GM21423 (cell line): Measurements from ENCODE around the gene EXOC3L1.

Experiments used
- ATAC-seq: cut with Tn5 transposase; IDR thresholded peaks from one replicate; pipeline ENCODE4 v1.9.1; 2021; ENCODE audit warnings: mild to moderate bottlenecking, moderate library complexity; ENCODE audit not compliant: unreplicated experiment

The EXOC3L1 gene

DNA sequence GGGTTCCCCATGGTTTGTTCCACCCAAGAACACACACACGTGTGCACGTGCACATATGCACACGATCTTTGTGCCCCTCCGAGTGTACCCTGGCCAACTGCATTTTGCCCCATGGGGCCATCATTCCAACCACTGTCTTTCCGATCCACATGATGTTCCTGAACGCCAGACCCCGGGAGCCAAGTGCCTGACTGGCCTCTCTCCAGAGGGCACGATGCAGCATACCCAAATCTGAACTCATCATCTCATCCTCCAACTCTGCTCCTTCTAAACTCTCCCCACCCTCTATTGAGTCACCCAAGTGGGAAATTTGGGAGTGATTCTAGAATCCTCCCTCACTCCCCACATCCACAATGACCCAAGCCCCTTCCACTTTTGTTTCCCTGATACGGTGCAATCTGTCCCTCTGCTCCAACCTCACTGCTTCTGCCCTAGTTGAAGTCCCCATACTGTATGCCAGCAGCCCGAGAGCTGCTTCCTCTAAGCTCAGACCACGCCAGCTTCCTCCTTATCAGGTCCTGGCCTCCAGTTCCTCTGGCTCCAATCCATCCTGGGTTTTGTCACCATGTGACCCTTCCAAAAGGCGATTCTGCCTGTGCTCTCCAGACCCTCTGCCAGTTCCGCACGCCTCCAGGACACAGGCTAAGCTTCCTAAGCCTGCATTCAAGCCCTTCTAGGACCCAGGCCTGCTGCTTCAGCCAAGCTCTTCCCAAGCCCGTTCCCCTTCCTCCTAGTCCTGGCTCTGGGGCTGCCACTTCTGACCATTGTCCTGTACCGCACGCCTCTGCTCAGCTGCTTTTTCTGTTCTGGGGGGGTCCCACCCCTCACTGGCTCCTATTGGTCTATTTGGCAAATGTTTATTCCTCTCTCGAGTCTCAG is 26.9 kb upstream of the EXOC3L1 start:
- ATAC-seq: no peak

DNA sequence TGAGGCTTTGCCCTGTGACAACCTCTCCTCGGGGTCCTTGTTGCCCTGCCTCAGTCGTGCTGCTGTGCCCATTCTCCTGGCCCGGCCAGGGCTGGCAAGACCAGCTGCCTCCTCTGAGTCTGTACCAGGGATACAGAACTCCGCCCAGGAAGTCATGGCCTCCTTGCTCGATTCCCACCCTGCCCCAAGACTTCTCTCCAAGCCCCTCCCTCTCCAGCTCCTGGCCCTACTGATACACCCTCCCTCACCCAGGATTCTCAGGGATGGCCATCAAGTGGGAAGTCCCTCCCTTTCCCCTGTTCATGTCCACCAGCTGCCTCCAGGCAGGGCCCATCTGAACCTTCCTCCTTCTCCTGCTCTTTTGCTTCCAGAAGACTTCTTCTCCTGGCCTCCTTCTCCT is 25.8 kb upstream of the EXOC3L1 start:
- no peak for ATAC-seq

DNA sequence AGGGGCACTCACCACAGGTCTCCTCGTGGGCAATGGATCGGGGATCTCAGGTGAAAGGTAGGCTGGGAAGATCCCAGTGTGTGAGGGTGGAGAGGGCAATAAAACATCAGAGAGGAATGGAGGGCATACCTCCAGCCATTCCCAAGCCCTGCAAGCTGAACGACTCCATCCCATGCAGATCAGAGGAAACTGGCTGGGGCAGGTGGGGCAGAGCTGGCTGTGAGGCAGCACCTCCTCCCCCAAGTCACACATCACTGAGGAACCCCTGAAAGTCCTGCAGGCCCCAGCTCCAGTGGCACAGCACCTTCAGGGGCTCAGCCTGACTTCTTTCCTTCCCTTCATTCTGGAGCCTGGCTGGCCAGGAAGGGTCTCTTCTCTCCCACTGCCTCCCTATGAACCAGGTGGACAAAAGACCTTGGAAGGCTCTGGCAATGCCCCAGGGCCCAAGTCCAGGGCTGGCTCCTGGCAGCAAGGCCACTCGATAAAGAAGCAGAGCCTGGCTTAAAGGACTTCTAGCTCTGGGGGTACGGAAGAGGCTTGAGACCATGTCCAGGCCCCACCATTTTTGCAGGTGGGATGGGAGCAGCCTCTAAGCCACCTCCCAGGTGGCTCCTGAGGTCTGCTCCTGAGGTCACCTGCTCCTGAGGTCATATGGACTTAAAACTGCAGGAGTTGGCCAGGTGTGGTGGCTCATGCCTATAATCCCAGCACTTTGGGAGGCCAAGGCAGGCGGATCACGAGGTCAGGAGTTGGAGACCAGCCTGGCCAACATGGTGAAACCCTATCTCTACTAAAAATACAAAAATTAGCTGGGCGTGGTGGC is 23.5 kb upstream of the EXOC3L1 start:
- no peak for ATAC-seq

DNA sequence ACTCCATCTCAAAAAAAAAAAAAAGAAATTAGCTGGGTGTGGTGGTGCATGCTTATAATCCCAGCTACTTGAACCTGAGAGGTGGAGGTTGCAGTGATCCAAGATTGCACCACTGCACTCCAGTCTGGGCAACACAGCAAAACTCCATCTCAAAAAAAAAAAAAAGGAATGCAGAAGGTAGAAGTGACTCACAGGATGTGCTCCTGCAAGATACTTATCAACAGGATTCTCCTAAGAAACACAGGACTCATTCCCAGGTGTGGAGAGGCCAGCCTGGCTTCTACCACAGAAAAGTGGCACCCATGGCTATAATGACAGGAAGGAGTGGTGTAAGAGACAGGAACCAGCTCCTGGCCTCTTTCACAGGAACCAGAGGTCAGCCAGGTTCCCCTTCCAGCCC is 22.8 kb upstream of the EXOC3L1 start:
- ATAC-seq: no peak

DNA sequence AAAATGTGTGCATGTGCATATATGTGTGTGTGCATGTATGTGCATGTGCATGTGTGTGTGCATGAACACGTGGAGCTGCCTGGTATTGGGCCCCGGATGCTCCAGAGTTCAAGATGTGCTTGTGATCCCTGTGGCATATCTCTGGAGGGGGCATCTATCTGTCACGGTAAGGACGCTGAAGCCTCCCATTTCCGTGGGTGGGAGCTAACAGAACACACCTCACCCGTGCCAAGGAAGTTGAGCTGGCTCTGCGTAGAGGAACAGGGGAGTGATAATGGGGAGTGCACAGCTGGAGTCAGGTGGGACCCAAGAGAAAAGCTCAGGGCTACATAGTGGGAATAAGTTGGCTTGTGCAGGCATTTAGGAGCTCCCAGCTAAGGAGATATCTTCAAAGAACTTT is 21.7 kb upstream of the EXOC3L1 start:
- no peak for ATAC-seq

DNA sequence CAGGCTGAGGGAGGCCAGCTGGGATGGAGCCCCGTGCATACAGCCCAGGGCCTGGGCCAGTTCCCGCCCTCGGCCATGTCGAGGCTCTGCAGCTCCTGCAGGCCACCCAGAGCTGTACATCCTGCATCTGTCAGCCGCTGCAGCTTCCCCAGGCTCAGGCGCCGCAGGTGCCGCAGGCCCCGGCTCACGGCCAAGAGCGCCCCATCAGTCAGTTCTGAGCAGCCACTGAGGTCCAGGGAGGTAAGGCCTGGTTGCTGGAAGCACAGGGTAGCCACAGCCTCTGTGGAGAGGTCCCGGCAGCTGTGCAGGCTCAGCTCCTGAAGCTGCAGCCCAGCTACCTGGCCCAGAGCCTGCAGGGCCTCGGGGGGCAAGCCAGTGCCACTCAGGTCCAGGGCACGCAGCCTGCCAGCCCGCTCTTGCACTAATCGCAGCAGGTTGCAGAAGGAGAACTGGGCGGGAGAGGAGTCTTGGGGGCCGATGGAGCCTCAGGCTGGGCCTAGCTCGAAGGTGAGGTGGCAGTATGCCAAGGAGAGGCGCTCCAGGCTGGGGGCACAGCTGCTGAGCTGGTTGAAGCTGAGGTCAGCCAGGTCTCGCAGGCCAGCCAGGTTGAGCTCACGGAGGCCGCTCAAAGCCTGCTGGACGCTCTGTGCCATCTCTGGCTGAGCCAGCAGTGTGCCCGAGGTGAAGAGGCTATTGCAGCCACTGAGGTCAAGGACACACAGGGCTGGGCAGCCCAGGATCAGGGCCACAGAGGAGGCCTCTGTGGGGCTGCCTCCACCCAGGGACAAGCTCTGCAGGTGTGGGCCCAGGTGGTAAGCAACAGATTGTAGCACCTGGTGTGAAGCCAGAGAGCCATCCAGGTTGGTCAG is 20.4 kb upstream of the EXOC3L1 start:
- ATAC-seq: no peak

DNA sequence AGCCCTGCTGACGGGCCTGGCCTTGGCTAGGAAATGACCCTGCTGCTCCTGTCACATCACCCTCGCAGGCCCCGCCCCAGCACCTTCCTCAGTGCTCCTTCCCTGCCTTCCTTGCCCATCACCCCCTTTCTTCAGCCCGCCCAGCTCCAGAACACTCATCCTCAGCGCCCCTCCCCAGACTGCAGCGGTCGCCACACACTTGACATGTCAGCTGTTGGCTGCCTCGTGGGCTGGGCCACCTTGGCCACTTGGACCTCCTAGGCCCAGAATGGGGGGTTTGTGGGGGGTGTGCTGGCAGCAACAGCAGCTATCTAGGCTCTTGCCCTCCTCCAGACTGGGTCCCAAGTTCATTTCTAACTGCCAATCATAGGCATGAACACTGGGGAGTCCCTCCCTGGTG is 19.6 kb upstream of the EXOC3L1 start:
- no peak for ATAC-seq

DNA sequence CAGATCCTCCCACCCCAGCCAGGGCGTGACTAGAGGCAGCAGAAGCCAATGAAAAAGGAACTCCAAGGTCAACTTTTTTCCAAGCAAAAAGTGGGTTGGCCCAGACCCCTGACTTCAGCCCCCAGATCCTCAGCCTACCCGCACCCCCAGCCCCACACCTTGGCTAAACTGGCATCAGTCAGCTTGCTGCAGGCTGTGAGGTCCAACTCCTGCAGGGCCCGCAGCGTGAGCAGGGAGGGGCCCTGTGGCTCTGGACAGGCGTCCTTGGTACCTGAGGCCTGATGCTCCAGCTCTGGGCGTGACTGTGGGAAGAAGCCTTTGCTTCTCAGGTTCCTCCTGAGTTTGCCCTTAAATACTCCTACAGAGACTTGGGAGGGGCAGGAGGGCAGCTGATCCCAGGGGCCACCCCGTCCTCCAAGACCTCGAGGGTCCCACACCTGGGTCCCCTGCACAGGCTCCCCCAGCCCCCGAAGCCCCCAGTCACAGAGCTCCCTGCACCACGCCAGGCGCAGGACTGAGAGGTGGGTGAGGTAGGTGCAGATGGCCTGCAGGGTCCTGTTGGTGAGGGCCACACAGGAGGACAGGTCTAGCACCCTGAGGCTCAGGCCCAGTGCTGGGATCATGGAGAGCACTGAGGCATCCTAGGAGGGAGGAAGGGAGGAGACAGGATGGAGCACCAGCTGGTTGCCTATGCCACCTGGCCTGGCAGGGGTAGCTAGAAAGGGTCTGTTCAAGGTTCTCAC is 18.4 kb upstream of the EXOC3L1 start:
- no peak for ATAC-seq

DNA sequence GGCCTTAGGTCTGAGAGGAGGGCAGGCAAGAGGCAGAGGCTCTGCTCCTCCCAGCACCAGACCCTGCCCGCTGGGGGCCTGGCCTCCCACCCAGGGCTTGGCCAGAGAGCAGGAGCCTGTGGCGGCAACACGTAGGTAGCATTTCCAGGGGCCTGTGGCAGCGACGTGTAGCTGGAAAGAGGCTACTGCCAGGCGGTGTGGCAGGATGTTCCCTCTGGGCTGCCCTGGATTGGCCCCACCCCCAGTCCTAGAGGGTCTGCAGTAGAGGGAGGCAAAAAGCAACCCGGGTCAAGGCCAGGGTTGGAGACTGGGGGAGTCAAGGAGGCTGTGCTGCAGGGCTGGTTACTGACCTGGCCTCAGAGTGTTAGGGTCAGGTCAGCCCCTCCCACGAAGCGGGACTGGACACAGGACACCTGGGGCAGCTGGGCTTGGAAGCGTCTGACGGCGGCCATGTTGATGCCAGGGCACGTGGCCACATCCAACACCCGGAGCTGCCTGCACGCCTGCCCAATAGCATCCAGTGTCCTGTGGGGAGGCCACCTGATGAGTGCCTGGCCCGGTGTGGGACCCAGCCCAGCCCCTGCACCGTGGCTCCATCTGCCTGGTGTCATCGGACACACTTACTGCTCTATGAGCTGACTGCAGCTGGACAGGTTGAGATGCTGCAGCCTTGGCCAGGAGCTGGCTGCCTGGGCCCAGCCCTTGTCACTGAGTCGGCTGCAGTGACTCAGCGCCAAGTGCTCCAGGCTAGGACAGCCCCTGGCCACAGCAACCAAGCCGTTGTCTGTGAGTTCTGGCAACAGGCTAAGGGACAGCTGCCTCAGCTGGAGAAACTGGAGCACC is 17.5 kb upstream of the EXOC3L1 start:
- ATAC-seq: no peak

DNA sequence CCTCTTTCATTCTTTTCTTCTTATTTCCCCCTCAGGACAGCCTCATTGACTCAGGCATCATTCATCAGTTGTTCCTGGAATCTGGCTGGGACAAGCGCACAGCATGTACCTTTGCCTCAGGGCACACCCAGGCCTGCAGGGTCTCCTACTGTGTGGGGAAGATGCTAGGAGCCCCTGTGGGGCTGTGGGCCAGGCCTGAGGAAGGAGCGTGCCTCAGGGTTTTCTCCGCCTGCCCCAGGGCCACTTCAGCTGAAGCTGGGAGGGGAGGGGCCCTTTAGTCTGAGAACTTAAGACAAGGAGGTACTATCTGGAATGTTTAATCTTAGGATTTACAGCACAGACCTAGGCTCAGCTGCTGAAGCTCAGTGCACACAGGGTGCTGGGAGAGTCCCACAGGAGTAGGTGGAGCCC is 16.9 kb upstream of the EXOC3L1 start:
- ATAC-seq: no peak

DNA sequence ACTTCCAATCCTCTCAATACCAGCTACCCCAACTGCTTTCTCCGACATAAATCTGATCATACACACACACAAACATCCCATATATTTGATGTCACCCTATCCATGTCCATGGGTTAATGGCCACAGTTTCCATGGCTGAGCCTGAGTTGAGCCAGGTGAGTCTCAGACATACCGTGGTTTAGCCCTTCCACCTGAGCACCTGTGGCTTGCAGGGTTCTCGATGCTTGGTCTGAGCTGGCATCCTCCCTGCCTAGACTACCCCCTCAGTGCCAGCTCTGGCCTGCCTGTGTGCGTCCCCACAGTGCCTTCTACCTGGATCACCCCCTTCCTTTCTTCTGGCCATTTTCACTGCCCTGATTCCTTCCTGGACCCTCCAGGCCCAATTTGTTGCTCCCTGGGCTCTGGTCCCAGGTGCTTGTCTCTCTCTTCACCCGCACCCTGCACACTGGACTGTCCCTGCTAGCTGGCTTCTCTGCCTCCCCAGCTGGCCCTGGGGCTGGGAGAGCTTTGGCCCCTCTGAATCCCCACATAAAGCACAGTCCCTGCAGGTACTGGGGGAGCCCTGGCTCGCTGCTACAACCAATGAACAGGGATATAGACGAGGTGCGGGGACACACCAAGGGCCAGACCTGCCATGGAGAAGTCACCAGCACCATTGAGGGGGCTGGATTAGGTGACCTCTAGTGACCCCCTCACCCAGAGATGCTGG is 16.3 kb upstream of the EXOC3L1 start:
- ATAC-seq: no peak

DNA sequence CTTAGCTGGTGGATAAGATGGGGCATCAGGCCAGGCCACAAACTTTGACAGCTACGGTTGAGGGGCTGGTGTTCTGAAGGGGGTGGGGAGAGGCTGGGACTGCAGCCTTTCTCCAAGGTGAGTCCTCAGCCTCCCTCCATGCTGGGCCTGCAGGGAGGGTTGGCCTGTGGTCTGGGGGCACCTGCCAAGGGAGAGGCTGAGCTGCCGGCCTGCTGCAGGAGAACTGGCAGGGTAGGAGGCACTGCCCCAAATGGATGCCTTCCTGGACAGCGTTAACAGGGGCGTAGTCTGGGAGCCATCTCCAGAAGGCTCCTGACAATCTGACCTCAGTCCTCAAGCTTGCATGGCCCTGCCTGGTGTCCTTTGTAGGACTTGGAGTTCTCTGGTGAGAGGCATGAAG is 14.1 kb upstream of the EXOC3L1 start:
- ATAC-seq: no peak

DNA sequence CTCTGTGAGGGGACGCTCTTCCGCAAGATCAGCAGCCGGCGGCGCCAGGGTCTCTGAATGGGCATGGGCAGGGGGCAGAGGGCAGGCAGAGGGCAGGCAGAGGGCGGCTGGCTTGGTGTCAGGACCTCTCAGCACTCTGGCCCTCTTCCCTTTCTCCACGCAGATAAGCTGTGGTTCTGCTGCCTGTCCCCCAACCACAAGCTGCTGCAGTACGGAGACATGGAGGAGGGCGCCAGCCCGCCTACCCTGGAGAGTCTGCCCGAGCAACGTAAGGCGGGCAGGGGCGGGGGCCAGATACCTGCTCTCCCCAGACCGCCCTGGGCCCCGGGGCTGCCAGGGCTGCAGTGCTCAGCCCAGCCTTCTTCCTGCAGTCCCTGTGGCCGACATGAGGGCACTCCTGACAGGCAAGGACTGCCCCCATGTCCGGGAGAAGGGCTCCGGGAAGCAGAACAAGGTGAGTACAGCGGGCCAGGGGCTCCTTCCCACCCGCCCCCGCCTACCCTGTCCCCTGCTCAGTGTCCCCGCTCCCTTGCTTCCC is 13.1 kb upstream of the EXOC3L1 start:
- ATAC-seq: no peak

DNA sequence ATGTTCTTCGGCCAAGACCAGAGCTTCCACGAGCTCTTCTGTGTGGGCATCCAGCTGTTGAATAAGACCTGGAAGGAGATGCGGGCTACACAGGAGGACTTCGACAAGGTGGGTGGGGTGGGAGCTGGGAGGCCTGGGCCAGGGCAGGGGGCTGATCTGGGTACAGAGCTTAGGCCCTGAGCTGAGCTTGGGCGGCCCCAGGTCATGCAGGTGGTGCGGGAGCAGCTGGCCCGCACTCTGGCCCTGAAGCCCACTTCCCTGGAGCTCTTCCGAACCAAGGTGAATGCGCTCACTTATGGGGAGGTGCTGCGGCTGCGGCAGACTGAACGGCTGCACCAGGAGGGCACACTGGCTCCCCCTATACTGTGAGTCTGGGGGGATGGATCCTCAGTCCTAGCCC is 12.5 kb upstream of the EXOC3L1 start:
- ATAC-seq: no peak

DNA sequence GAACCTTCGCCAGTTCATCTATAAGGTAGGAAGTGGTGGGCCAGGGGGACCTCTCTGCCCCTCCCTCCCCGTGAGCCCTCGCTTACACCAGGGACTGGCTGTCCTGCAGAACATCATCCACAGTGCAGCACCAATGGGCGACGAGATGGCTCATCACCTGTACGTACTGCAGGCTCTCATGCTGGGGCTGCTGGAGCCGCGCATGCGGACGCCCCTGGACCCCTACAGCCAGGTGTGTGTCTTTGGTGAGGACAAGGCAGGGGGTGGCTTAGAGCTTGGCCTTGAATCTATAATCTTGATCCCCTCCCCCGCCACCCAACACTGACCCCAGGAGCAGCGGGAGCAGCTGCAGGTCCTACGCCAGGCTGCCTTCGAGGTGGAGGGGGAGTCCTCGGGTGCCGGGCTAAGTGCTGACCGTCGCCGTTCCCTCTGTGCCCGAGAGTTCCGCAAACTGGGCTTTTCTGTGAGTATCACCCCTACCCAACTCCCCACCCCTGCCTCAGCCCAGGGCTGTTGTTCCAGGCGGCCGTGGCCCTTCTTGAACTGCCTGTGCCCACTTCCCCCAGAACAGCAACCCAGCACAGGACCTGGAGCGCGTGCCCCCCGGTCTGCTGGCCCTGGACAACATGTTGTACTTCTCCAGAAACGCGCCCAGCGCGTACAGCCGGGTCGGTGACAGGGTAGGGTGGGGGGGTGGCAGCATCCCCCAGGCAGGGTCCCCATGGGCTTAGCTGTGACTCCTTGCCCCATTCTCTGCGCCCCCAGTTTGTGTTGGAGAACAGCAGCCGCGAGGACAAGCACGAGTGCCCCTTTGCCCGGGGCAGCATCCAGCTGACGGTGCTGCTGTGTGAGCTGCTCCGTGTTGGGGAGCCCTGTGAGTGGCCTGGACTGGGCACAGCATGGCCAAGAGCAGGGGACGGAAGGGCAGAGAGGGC is 11.7 kb upstream of the EXOC3L1 start:
- ATAC-seq: no peak

DNA sequence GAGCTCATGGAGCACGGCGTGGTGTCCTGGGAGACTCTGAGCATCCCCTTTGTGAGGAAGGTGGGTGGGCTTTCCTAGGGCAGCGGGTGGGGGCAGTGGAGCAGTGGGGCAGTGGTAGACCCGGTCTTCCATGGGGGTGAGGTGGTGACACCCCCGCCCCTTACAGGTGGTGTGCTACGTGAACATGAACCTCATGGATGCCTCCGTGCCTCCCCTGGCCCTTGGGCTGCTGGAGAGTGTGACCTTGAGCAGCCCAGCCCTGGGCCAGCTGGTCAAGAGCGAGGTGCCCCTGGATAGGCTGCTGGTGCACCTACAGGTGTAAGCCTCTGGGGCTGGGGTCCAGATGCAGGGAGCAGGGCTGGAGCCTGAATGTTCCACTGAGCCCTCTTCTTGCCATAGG is 10.6 kb upstream of the EXOC3L1 start:
- no peak for ATAC-seq

DNA sequence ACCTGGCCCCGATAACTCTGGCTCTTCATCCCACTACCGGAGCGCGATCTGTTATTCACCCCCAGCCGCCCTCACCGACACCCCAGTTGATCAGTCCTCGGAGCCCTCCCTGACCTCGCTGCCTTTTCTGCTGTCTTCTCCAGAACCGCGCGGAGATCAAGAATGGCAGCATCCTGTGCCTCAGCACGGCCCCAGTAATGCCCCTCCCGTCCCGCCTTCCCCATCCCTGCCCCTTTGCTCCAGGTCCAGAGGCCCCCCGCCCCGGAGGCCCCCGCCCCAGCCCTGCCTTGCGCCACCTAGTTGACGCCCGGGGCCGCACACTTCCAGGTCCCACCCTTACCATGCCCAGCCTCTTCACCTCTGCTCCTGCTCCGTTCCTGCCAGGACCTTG is 9.9 kb upstream of the EXOC3L1 start:
- no peak for ATAC-seq
